ENCODE data around the gene ZNF783.

The ZNF783 gene

GRCh38 chr7:149317496-149317895 lies 55.5 kb downstream of the ZNF783 start:
- Histone ChIP-seq H4K20me1 (ENCODE audit: control insufficient read depth, insufficient read depth, low read depth, low read length) (no peaks in the 10 kb centered on the region), H3K79me2 (ENCODE audit: control insufficient read depth, low read length) (no peaks in the 10 kb centered on the region), H3K27ac (ENCODE audit: low read depth, low read length) (no peak overlapping the region), H3K27me3 (ENCODE audit: control insufficient read depth, low read length) (peaks cover 27% of the 10 kb centered on the region), H3K4me1 (ENCODE audit: control insufficient read depth, low read length) (no peaks in the 10 kb centered on the region), H3K9me2 (replicated peaks; ENCODE audit: control insufficient read depth, low read length) (no peaks in the 10 kb centered on the region), H3F3A (ENCODE audit: control insufficient read depth, insufficient read depth) (no peaks in the 10 kb centered on the region), H3K36me3 (ENCODE audit: control insufficient read depth, low read length) (no peaks in the 10 kb centered on the region), H3K9me3 (ENCODE audit: control insufficient read depth, insufficient read depth, low read length) (no peaks in the 10 kb centered on the region), H3K4me2 (ENCODE audit: low read length) (no peak overlapping the region), H3K4me3 (ENCODE audit: low read length) (no peak overlapping the region)
- TF ChIP-seq CTCF (IDR thresholded peaks at IDR 0.05; ENCODE audit: low read depth, low read length, poor library complexity, severe bottlenecking) (no peak), EZH2phosphoT487 (IDR thresholded peaks at IDR 0.05; ENCODE audit: borderline replicate concordance, low read length) (no peak)

GRCh38 chr7:149317986-149318672 lies 56.1 kb downstream of the ZNF783 start:
- no peaks in the 10 kb centered on the region for H3K4me1 ChIP-seq (ENCODE audit: control insufficient read depth, low read length)
- H3K9me3 ChIP-seq (ENCODE audit: control insufficient read depth, insufficient read depth, low read length), result no peaks in the 10 kb centered on the region

GRCh38 chr7:149319376-149319775 lies 57.4 kb downstream of the ZNF783 start:
- Histone ChIP-seq H3K4me2 (ENCODE audit: low read length) (no peak overlapping the region), H3K27ac (ENCODE audit: low read depth, low read length) (no peak overlapping the region), H3K4me3 (ENCODE audit: low read length) (no peak overlapping the region), H3K9me3 (ENCODE audit: control insufficient read depth, insufficient read depth, low read length) (no peaks in the 10 kb centered on the region), H3F3A (ENCODE audit: control insufficient read depth, insufficient read depth) (no peaks in the 10 kb centered on the region), H4K20me1 (ENCODE audit: control insufficient read depth, insufficient read depth, low read depth, low read length) (no peaks in the 10 kb centered on the region), H3K27me3 (ENCODE audit: control insufficient read depth, low read length) (peaks cover 27% of the 10 kb centered on the region), H3K4me1 (ENCODE audit: control insufficient read depth, low read length) (no peaks in the 10 kb centered on the region), H3K36me3 (ENCODE audit: control insufficient read depth, low read length) (no peaks in the 10 kb centered on the region), H3K79me2 (ENCODE audit: control insufficient read depth, low read length) (no peaks in the 10 kb centered on the region), H3K9me2 (replicated peaks; ENCODE audit: control insufficient read depth, low read length) (no peaks in the 10 kb centered on the region)
- TF ChIP-seq CTCF (IDR thresholded peaks at IDR 0.05; ENCODE audit: low read depth, low read length, poor library complexity, severe bottlenecking) (no peak), EZH2phosphoT487 (IDR thresholded peaks at IDR 0.05; ENCODE audit: borderline replicate concordance, low read length) (no peak)

More at GRCh38 chr7:149317986-149318672, 56.1 kb downstream of the ZNF783 start:
- TF ChIP-seq EZH2phosphoT487 (IDR thresholded peaks at IDR 0.05; ENCODE audit: borderline replicate concordance, low read length) (no peak), CTCF (IDR thresholded peaks at IDR 0.05; ENCODE audit: low read depth, low read length, poor library complexity, severe bottlenecking) (peak; percentile 62)
- no peak overlapping the region for H3K4me2 ChIP-seq (ENCODE audit: low read length)
- H3K36me3 ChIP-seq (ENCODE audit: control insufficient read depth, low read length), result no peaks in the 10 kb centered on the region
- H3K79me2 ChIP-seq (ENCODE audit: control insufficient read depth, low read length), result no peaks in the 10 kb centered on the region
- no peaks in the 10 kb centered on the region for H3F3A ChIP-seq (ENCODE audit: control insufficient read depth, insufficient read depth)
- H3K27me3 ChIP-seq (ENCODE audit: control insufficient read depth, low read length), result peaks cover 27% of the 10 kb centered on the region
- H4K20me1 ChIP-seq (ENCODE audit: control insufficient read depth, insufficient read depth, low read depth, low read length), result no peaks in the 10 kb centered on the region
- no peak overlapping the region for H3K27ac ChIP-seq (ENCODE audit: low read depth, low read length)
- no peaks in the 10 kb centered on the region for H3K9me2 ChIP-seq (replicated peaks; ENCODE audit: control insufficient read depth, low read length)
- no peak overlapping the region for H3K4me3 ChIP-seq (ENCODE audit: low read length)
